ENCODE data around the gene RAB38. TPM values are rescaled to one million over a fixed set of nuclear protein-coding genes. Genes with fewer than 3 reads are reported as not detected.

RAB38 gene
- total RNA-seq, 1 donor from 2014 or later: 8.1 TPM

DNA sequence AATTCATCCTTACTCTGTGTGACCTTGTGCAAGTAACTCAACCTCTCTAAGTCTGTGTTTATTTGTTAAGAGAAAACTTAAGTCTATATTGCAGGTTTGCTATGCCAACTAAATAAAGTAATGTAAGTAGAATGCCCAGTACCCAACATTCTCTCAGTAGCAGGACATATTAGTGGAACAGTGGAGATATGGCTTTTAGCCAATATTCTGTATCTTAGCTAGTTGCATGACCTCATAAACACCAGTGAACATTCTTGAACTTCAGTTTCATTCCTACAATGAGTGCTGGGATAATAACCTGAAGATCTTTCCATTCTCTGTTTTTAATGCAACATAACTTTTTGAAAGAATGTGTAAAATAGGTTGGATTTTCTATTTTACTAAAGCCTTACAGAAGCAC, 77.0 kb downstream of the RAB38 start:
- H3K4me1 Mint-ChIP-seq: peaks cover 5% of the 10 kb centered on the region
- H3K4me3 Mint-ChIP-seq: no peak overlapping the region
- no peaks in the 10 kb centered on the region for H3K36me3 Mint-ChIP-seq
- H3K4me3 ChIP-seq: no peak overlapping the region
- H3K9me3 Mint-ChIP-seq: no peaks in the 10 kb centered on the region
- no peaks in the 10 kb centered on the region for H3K4me1 ChIP-seq
- no peak overlapping the region for H3K27ac ChIP-seq
- TF ChIP-seq EZH2phosphoT487 (IDR thresholded peaks at IDR 0.05): no peak
- TF ChIP-seq EZH2 (IDR thresholded peaks at IDR 0.05): no peak
- no peak for TF ChIP-seq CTCF (IDR thresholded peaks at IDR 0.05)
- H3K36me3 ChIP-seq: no peaks in the 10 kb centered on the region
- DNase-seq (ENCODE audit: low spot score): no peak
- H3K27ac Mint-ChIP-seq: no peak overlapping the region
- no peak overlapping the region for H3K9ac ChIP-seq
- H3F3A ChIP-seq (ENCODE audit: low read depth): no peaks in the 10 kb centered on the region
- H3K27me3 ChIP-seq: no peaks in the 10 kb centered on the region
- H3K27me3 Mint-ChIP-seq (ENCODE audit: insufficient read depth, low read depth): no peaks in the 10 kb centered on the region
- no peaks in the 10 kb centered on the region for H4K20me1 ChIP-seq (ENCODE audit: low read depth)
- H3K9me3 ChIP-seq (ENCODE audit: low read depth): no peaks in the 10 kb centered on the region
- no peaks in the 10 kb centered on the region for H3K79me2 ChIP-seq (ENCODE audit: low read depth)
- H2AFZ ChIP-seq (replicated peaks): no peak overlapping the region
- no peak overlapping the region for H3K4me2 ChIP-seq

DNA sequence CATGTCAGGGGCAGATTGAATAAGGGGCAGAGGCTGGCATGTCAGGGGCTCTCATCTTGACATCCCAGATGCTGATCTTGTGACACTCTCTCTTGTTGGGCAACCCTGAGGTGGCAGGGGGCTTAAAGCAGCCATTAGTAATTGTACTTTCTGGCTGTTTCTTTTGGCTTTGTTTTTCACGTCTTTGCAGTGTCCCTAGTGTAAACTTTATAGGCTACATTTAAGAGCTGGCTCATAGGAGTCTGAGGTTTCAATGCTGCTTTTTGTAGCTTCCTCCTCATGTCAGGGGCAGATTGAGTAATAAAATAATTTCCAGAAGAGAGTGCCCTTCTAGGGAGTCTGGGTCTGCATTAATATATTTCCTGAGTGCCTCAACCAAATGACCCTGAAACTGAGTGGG, 86.1 kb downstream of the RAB38 start:
- no peak for DNase-seq (ENCODE audit: low spot score)
- Histone ChIP-seq H3K79me2 (ENCODE audit: low read depth) (no peaks in the 10 kb centered on the region), H3K36me3 (no peaks in the 10 kb centered on the region), H2AFZ (replicated peaks) (no peak overlapping the region), H4K20me1 (ENCODE audit: low read depth) (no peaks in the 10 kb centered on the region), H3K27me3 (no peaks in the 10 kb centered on the region), H3K4me1 (no peaks in the 10 kb centered on the region), H3K4me3 (no peak overlapping the region), H3K27ac (no peak overlapping the region), H3K9me3 (ENCODE audit: low read depth) (no peaks in the 10 kb centered on the region), H3K4me2 (no peak overlapping the region), H3K9ac (no peak overlapping the region), H3F3A (ENCODE audit: low read depth) (no peaks in the 10 kb centered on the region)
- Mint-ChIP-seq H3K36me3 (no peaks in the 10 kb centered on the region), H3K27me3 (ENCODE audit: insufficient read depth, low read depth) (no peaks in the 10 kb centered on the region), H3K4me1 (no peaks in the 10 kb centered on the region), H3K4me3 (no peak overlapping the region), H3K27ac (no peak overlapping the region), H3K9me3 (no peaks in the 10 kb centered on the region)
- TF ChIP-seq CTCF (IDR thresholded peaks at IDR 0.05): no peak
- no peak for TF ChIP-seq EZH2 (IDR thresholded peaks at IDR 0.05)
- TF ChIP-seq EZH2phosphoT487 (IDR thresholded peaks at IDR 0.05): no peak

DNA sequence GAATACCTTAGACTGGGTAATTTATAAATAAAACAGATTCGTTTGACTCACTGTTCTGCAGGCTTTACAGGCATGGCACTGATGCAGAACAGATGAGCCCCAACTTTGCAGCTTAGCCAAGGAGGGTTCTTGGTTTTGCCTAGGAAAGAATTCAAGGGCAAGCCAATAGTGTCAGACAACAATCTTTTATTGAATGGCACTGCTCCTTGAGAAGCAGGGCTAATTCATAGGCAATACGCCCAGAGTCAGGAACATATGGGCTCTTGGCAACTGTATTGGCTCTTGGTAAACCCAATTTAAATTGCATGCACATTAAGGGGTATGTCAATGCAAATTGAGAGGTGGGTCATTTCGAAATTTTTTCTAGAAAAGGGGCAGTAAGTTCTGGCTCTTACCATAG, 87.9 kb downstream of the RAB38 start:
- Histone ChIP-seq H3K4me3 (no peak overlapping the region), H3K27me3 (no peaks in the 10 kb centered on the region), H3K27ac (no peak overlapping the region), H2AFZ (replicated peaks) (no peak overlapping the region), H3K79me2 (ENCODE audit: low read depth) (no peaks in the 10 kb centered on the region), H3K9me3 (ENCODE audit: low read depth) (no peaks in the 10 kb centered on the region), H3K36me3 (no peaks in the 10 kb centered on the region), H3F3A (ENCODE audit: low read depth) (no peaks in the 10 kb centered on the region), H3K4me1 (no peaks in the 10 kb centered on the region), H3K9ac (no peak overlapping the region), H4K20me1 (ENCODE audit: low read depth) (no peaks in the 10 kb centered on the region), H3K4me2 (no peak overlapping the region)
- no peak for TF ChIP-seq CTCF (IDR thresholded peaks at IDR 0.05)
- TF ChIP-seq EZH2phosphoT487 (IDR thresholded peaks at IDR 0.05): no peak
- TF ChIP-seq EZH2 (IDR thresholded peaks at IDR 0.05): no peak
- Mint-ChIP-seq H3K4me1 (no peaks in the 10 kb centered on the region), H3K9me3 (no peaks in the 10 kb centered on the region), H3K36me3 (no peaks in the 10 kb centered on the region), H3K4me3 (no peak overlapping the region), H3K27me3 (ENCODE audit: insufficient read depth, low read depth) (no peaks in the 10 kb centered on the region), H3K27ac (no peak overlapping the region)
- no peak for DNase-seq (ENCODE audit: low spot score)

GRCh38 chr11:88086297-88086696, 88.9 kb downstream of the RAB38 start:
- Histone ChIP-seq H3K27ac (no peak overlapping the region), H3K79me2 (ENCODE audit: low read depth) (no peaks in the 10 kb centered on the region), H3K9me3 (ENCODE audit: low read depth) (no peaks in the 10 kb centered on the region), H3K27me3 (no peaks in the 10 kb centered on the region), H3K4me1 (no peaks in the 10 kb centered on the region), H4K20me1 (ENCODE audit: low read depth) (no peaks in the 10 kb centered on the region), H2AFZ (replicated peaks) (no peak overlapping the region), H3K4me3 (no peak overlapping the region), H3F3A (ENCODE audit: low read depth) (no peaks in the 10 kb centered on the region), H3K9ac (no peak overlapping the region), H3K36me3 (no peaks in the 10 kb centered on the region), H3K4me2 (no peak overlapping the region)
- TF ChIP-seq CTCF (IDR thresholded peaks at IDR 0.05) (no peak), EZH2phosphoT487 (IDR thresholded peaks at IDR 0.05) (no peak)
- no peak overlapping the region for H3K27ac Mint-ChIP-seq
- no peaks in the 10 kb centered on the region for H3K4me1 Mint-ChIP-seq
- no peak overlapping the region for H3K4me3 Mint-ChIP-seq
- H3K36me3 Mint-ChIP-seq: no peaks in the 10 kb centered on the region
- no peaks in the 10 kb centered on the region for H3K9me3 Mint-ChIP-seq
- DNase-seq (ENCODE audit: low spot score): no peak
- no peaks in the 10 kb centered on the region for H3K27me3 Mint-ChIP-seq (ENCODE audit: insufficient read depth, low read depth)

Measured in neural progenitor cell (in vitro differentiated cells).